Panc1 (cell line): Measurements from ENCODE around the gene MYLK. TPM values are rescaled to one million over a fixed set of nuclear protein-coding genes. Genes with fewer than 3 reads are reported as not detected.

Experiments
- ATAC-seq: fragments of 200-7000 bp; cut with Tn5 transposase; 2 replicates; pipeline ENCODE4 v1.9.1; 2020; ENCODE audit warnings: mild to moderate bottlenecking, moderate library complexity
- BruUV-seq: library from RNA; stranded (reverse); fragments of 400-500 nt; replicated peaks from 2 replicates; lab custom pipeline; 2021; lab: Mats Ljungman, UMichigan
- CTCF ChIA-PET: fragments of 300-600 bp; sonication (Branson Sonifier 250); formaldehyde crosslinking; loops from one replicate; lab custom pipeline; 2022; ENCODE audit warnings: antibody characterized with exemption; lab: Charles Lee
- POLR2A ChIA-PET: fragments of 300-600 bp; sonication (Branson Sonifier 250); formaldehyde crosslinking; loops from one replicate; lab custom pipeline; 2022; ENCODE audit warnings: antibody characterized with exemption; lab: Charles Lee
- DNase-seq: peaks from one replicate; pipeline ENCODE4 v3.0.0-alpha.2; 2010; ENCODE audit warnings: low read depth, low spot score
- H3K27ac ChIP-seq: 2 replicates; pipeline ENCODE4 v1.5.1; 2011; ENCODE audit warnings: mild to moderate bottlenecking, low read length, inconsistent platforms
- H3K27me3 ChIP-seq: fragments of 200-500 bp; sonication (Bioruptor generic); 2 replicates; pipeline ENCODE4 v1.6.0; 2014; ENCODE audit warnings: low read length, inconsistent platforms; ENCODE audit not compliant: control insufficient read depth, insufficient read depth
- H3K36me3 ChIP-seq: fragments of 200-500 bp; sonication (Bioruptor generic); 2 replicates; pipeline ENCODE4 v1.5.1; 2014; ENCODE audit warnings: inconsistent platforms, mild to moderate bottlenecking, low read length, moderate library complexity; ENCODE audit not compliant: control insufficient read depth, insufficient read depth
- H3K4me1 ChIP-seq: 2 replicates; pipeline ENCODE4 v1.5.1; 2011; ENCODE audit warnings: inconsistent platforms, mild to moderate bottlenecking, low read length, moderate library complexity; ENCODE audit not compliant: control insufficient read depth, insufficient read depth
- H3K4me3 ChIP-seq, 2 experiments: 2 replicates each; pipeline ENCODE4 v1.5.1; 2011 to 2012; ENCODE audit warnings: low read depth in 2 of 2, low read length in 2 of 2, mild to moderate bottlenecking in 2 of 2, inconsistent platforms in 1 of 2, moderate library complexity in 1 of 2
- H3K9me3 ChIP-seq: fragments of 200-500 bp; sonication (Bioruptor generic); 2 replicates; pipeline ENCODE4 v1.5.1; 2014; ENCODE audit warnings: low read depth, mild to moderate bottlenecking, inconsistent platforms, low read length, moderate library complexity; ENCODE audit not compliant: control insufficient read depth, insufficient read depth
- CTCF ChIP-seq: fragments of 450-650 bp; IDR thresholded peaks from 2 replicates; pipeline ENCODE4 v1.5.1; 2017; ENCODE audit warnings: mild to moderate bottlenecking
- POLR2AphosphoS5 ChIP-seq: IDR thresholded peaks from 2 replicates; pipeline ENCODE4 v1.6.1; 2012; ENCODE audit warnings: mild to moderate bottlenecking, low read depth, low read length, moderate library complexity
- SIN3A ChIP-seq: IDR thresholded peaks from 2 replicates; pipeline ENCODE4 v1.6.1; 2012; ENCODE audit warnings: low read depth, mild to moderate bottlenecking, low read length, moderate library complexity, borderline replicate concordance; ENCODE audit not compliant: insufficient read depth
- TCF7L2 ChIP-seq: IDR thresholded peaks from 2 replicates; pipeline ENCODE4 v1.6.1; 2011; ENCODE audit warnings: mild to moderate bottlenecking, low read depth, low read length, inconsistent platforms
- in situ Hi-C: cut with HindIII; loops from 2 replicates; pipeline ENCODE4 v1.10.0; 2016; ENCODE audit warnings: low sequenced_read_pairs, low pct_unique_long_range_greater_than_20kb
- intact Hi-C: fragments of 100-400 bp; cut with micrococcal nuclease; formaldehyde crosslinking; loops from one replicate; pipeline ENCODE4 v1.10.0; 2022; ENCODE audit not compliant: unreplicated experiment
- total RNA-seq: library from RNA; stranded (reverse); gene quantifications from one replicate; pipeline ENCODE4 v1.2.1, GENCODE V29; 2021; ENCODE audit not compliant: unreplicated experiment
- TF ChIP-seq, protein P1 (sequence below), 2 experiments: IDR thresholded peaks; 2 replicates each; pipeline ENCODE4 v1.6.1; 2011 to 2012; ENCODE audit warnings: low read depth in 2 of 2, control low read depth in 1 of 2, low read length in 1 of 2, mild to moderate bottlenecking in 1 of 2, moderate library complexity in 1 of 2; ENCODE audit not compliant: insufficient read depth in 1 of 2

Gene MYLK
- total RNA-seq, 1 experiment from 2014 or later = 29.7 TPM

GRCh38 chr3:123787133-123787532 is 97.0 kb downstream of the MYLK start:
- Histone ChIP-seq H3K27ac (no peak overlapping the region), H3K36me3 (no peaks in the 10 kb centered on the region), H3K4me3 (no peak overlapping the region), H3K4me1 (no peaks in the 10 kb centered on the region), H3K27me3 (no peaks in the 10 kb centered on the region), H3K9me3 (no peaks in the 10 kb centered on the region)
- BruUV-seq = no TSS peak
- TF ChIP-seq TCF7L2 (no peak), SIN3A (no peak), CTCF (no peak), POLR2AphosphoS5 (no peak)
- TF ChIP-seq, protein P1, sequence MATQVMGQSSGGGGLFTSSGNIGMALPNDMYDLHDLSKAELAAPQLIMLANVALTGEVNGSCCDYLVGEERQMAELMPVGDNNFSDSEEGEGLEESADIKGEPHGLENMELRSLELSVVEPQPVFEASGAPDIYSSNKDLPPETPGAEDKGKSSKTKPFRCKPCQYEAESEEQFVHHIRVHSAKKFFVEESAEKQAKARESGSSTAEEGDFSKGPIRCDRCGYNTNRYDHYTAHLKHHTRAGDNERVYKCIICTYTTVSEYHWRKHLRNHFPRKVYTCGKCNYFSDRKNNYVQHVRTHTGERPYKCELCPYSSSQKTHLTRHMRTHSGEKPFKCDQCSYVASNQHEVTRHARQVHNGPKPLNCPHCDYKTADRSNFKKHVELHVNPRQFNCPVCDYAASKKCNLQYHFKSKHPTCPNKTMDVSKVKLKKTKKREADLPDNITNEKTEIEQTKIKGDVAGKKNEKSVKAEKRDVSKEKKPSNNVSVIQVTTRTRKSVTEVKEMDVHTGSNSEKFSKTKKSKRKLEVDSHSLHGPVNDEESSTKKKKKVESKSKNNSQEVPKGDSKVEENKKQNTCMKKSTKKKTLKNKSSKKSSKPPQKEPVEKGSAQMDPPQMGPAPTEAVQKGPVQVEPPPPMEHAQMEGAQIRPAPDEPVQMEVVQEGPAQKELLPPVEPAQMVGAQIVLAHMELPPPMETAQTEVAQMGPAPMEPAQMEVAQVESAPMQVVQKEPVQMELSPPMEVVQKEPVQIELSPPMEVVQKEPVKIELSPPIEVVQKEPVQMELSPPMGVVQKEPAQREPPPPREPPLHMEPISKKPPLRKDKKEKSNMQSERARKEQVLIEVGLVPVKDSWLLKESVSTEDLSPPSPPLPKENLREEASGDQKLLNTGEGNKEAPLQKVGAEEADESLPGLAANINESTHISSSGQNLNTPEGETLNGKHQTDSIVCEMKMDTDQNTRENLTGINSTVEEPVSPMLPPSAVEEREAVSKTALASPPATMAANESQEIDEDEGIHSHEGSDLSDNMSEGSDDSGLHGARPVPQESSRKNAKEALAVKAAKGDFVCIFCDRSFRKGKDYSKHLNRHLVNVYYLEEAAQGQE (IDR thresholded peaks at IDR 0.05; ENCODE audit: insufficient read depth in 1 of 2, low read depth in 2 of 2, low read length in 1 of 2) = no peak
- DNase-seq (no peak), ATAC-seq (no peak)
- CTCF ChIA-PET = no interaction called here
- in situ Hi-C loops = no loop called here
- POLR2A ChIA-PET = no interaction called here
- intact Hi-C loops = no loop called here

DNA sequence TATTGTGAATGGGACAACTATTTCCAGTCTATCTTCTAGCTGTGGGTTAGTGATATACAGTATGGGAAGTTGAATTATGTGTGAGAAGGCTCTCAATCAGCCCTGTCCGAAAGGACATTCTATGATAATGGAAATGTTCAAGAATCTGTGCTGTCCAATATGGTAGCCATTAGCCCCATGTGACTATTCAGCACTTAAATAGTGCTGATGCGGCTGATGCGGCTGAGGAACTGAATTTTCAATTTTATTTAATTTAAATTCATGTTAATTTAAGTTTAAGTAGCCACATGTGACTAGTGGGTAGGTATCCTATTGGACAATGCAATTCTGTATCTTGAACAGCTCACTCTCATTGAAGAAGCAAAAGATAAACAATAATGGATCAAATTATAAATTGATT is 98.5 kb downstream of the MYLK start:
- intact Hi-C loops (no loop called here), in situ Hi-C loops (no loop called here)
- no peaks in the 10 kb centered on the region for H3K9me3 ChIP-seq
- H3K27ac ChIP-seq = no peak overlapping the region
- no peak overlapping the region for H3K4me3 ChIP-seq
- H3K36me3 ChIP-seq = no peaks in the 10 kb centered on the region
- no peak for ATAC-seq
- no peak for DNase-seq
- H3K4me1 ChIP-seq = no peaks in the 10 kb centered on the region
- H3K27me3 ChIP-seq = no peaks in the 10 kb centered on the region
- ChIA-PET POLR2A (no interaction called here), CTCF (no interaction called here)
- TF ChIP-seq SIN3A (no peak), POLR2AphosphoS5 (no peak), CTCF (no peak), TCF7L2 (no peak)
- TF ChIP-seq, protein P1 (IDR thresholded peaks at IDR 0.05; ENCODE audit: insufficient read depth in 1 of 2, low read depth in 2 of 2, low read length in 1 of 2) = no peak
- no TSS peak for BruUV-seq
